MM.1S (cell line): Measurements from ENCODE around the gene AP2A2.

Experiments
- DNase-seq: peaks from one replicate; pipeline ENCODE4 v3.0.0-alpha.2; 2015
- H2AFZ ChIP-seq: fragments of 300-600 bp; sonication (generic); 2 replicates; pipeline ENCODE4 v1.6.0; 2016; ENCODE audit warnings: antibody characterized with exemption, low read length
- H3F3A ChIP-seq: fragments of 300-600 bp; sonication (generic); 2 replicates; pipeline ENCODE4 v1.6.1; 2016; ENCODE audit warnings: mild to moderate bottlenecking, antibody characterized with exemption, low read length, moderate library complexity, mixed read lengths; ENCODE audit not compliant: insufficient read depth
- H3K27ac ChIP-seq: fragments of 300-600 bp; sonication (generic); 2 replicates; pipeline ENCODE4 v1.5.1; 2016; ENCODE audit warnings: mild to moderate bottlenecking, low read length
- H3K27me3 ChIP-seq: fragments of 300-600 bp; sonication (generic); replicated peaks from 2 replicates; pipeline ENCODE4 v1.6.0; 2016; ENCODE audit warnings: low read length; ENCODE audit not compliant: insufficient read depth
- H3K36me3 ChIP-seq: fragments of 300-600 bp; sonication (generic); replicated peaks from 2 replicates; pipeline ENCODE4 v1.6.1; 2016; ENCODE audit warnings: mild to moderate bottlenecking, low read length, mixed read lengths; ENCODE audit not compliant: insufficient read depth
- H3K4me1 ChIP-seq: fragments of 300-600 bp; sonication (generic); 2 replicates; pipeline ENCODE4 v1.6.1; 2016; ENCODE audit warnings: low read length, mixed read lengths
- H3K4me2 ChIP-seq: fragments of 300-600 bp; sonication (generic); 2 replicates; pipeline ENCODE4 v1.6.0; 2016; ENCODE audit warnings: low read depth, low read length
- H3K4me3 ChIP-seq: fragments of 300-600 bp; sonication (generic); 2 replicates; pipeline ENCODE4 v1.5.1; 2016; ENCODE audit warnings: low read length, mixed read lengths
- H3K79me2 ChIP-seq: fragments of 300-600 bp; sonication (generic); 2 replicates; pipeline ENCODE4 v1.6.1; 2016; ENCODE audit warnings: mixed run types, low read length, mixed read lengths
- H3K9ac ChIP-seq: fragments of 300-600 bp; sonication (generic); 2 replicates; pipeline ENCODE4 v1.6.1; 2016; ENCODE audit warnings: low read length, mixed read lengths
- H3K9me2 ChIP-seq: fragments of 300-600 bp; sonication (generic); replicated peaks from 2 replicates; pipeline ENCODE4 v1.6.1; 2016; ENCODE audit warnings: mild to moderate bottlenecking, low read length, mixed read lengths; ENCODE audit not compliant: insufficient read depth
- H3K9me3 ChIP-seq: fragments of 300-600 bp; sonication (generic); replicated peaks from 2 replicates; pipeline ENCODE4 v1.6.1; 2016; ENCODE audit warnings: mild to moderate bottlenecking, low read length, mixed read lengths; ENCODE audit not compliant: insufficient read depth
- H4K20me1 ChIP-seq: fragments of 300-600 bp; sonication (generic); 2 replicates; pipeline ENCODE4 v1.6.1; 2016; ENCODE audit warnings: mild to moderate bottlenecking, low read length, moderate library complexity, mixed read lengths; ENCODE audit not compliant: insufficient read depth
- EZH2 ChIP-seq: fragments of 300-600 bp; sonication (generic); optimal IDR thresholded peaks from 2 replicates; pipeline ENCODE3; 2017; ENCODE audit warnings: low read depth, mild to moderate bottlenecking, antibody characterized with exemption, low read length, mixed read lengths
- EZH2phosphoT487 ChIP-seq: fragments of 300-600 bp; sonication (generic); IDR thresholded peaks from 2 replicates; pipeline ENCODE4 v1.6.1; 2018; ENCODE audit warnings: antibody characterized with exemption, low read length
- TF ChIP-seq, protein P1 (sequence below): fragments of 300-600 bp; sonication (generic); IDR thresholded peaks from 2 replicates; pipeline ENCODE4 v1.5.1; 2016; ENCODE audit warnings: antibody characterized with exemption, low read length, mixed read lengths

The AP2A2 gene

DNA sequence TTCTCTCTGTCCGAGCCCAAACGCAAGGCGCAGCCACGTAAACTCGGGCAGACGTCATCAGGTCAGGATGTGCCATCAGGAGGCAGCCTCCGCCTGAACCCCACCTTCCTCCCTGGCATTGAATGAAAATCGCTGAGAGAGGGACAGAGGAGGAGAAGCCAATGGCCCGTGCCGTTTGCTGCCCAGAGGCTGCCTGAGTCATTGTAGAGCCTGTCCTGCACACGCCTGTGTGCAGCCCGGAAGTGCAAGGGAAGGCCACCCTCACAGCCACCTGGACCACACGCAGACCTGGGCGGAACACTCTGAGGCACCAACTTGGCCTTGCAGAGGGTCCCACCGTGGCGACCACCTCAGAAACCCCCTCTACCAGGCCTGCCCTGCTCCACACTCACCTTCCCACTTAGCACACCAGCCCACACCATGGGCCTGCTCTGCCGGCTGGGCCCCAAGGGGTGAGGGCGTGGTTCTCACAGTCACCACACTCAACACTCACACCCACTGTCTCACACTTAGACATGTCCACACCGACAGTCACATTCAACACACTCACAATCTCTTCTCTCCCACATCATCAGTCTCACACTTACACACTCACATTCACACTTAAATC is 24.1 kb upstream of the AP2A2 start:
- TF ChIP-seq EZH2 (no peak), EZH2phosphoT487 (no peak)
- TF ChIP-seq, protein P1, sequence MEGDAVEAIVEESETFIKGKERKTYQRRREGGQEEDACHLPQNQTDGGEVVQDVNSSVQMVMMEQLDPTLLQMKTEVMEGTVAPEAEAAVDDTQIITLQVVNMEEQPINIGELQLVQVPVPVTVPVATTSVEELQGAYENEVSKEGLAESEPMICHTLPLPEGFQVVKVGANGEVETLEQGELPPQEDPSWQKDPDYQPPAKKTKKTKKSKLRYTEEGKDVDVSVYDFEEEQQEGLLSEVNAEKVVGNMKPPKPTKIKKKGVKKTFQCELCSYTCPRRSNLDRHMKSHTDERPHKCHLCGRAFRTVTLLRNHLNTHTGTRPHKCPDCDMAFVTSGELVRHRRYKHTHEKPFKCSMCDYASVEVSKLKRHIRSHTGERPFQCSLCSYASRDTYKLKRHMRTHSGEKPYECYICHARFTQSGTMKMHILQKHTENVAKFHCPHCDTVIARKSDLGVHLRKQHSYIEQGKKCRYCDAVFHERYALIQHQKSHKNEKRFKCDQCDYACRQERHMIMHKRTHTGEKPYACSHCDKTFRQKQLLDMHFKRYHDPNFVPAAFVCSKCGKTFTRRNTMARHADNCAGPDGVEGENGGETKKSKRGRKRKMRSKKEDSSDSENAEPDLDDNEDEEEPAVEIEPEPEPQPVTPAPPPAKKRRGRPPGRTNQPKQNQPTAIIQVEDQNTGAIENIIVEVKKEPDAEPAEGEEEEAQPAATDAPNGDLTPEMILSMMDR, result no peak
- H3K27me3 ChIP-seq, result no peaks in the 10 kb centered on the region
- H2AFZ ChIP-seq, result no peak overlapping the region
- H3K9ac ChIP-seq, result no peak overlapping the region
- no peaks in the 10 kb centered on the region for H3K9me2 ChIP-seq
- no peaks in the 10 kb centered on the region for H3K9me3 ChIP-seq
- H3F3A ChIP-seq, result no peaks in the 10 kb centered on the region
- no peak overlapping the region for H3K4me3 ChIP-seq
- no peak overlapping the region for H3K27ac ChIP-seq
- H4K20me1 ChIP-seq, result no peaks in the 10 kb centered on the region
- no peak overlapping the region for H3K4me2 ChIP-seq
- H3K4me1 ChIP-seq, result no peaks in the 10 kb centered on the region
- DNase-seq, result no peak
- peaks cover 3% of the 10 kb centered on the region; the same call in 1 of the 2 replicates for H3K79me2 ChIP-seq
- H3K36me3 ChIP-seq, result no peaks in the 10 kb centered on the region; the same call in 1 of the 2 replicates

- Histone ChIP-seq H3F3A (peaks cover 21% of the 10 kb centered on the region), H3K27me3 (no peaks in the 10 kb centered on the region), H3K36me3 (no peaks in the 10 kb centered on the region; the same call in 1 of the 2 replicates), H2AFZ (no peak overlapping the region), H3K4me2 (no peak overlapping the region), H3K27ac (no peak overlapping the region), H4K20me1 (no peaks in the 10 kb centered on the region), H3K9me2 (no peaks in the 10 kb centered on the region), H3K79me2 (peaks cover 17% of the 10 kb centered on the region), H3K9me3 (no peaks in the 10 kb centered on the region), H3K4me1 (peaks cover 24% of the 10 kb centered on the region), H3K9ac (no peak overlapping the region), H3K4me3 (no peak overlapping the region)
- no peak for DNase-seq
- TF ChIP-seq EZH2 (no peak), EZH2phosphoT487 (no peak)
- TF ChIP-seq, protein P1, result no peak
Observed at GRCh38 chr11:904380-904779, 21.3 kb upstream of the AP2A2 start.

- H3K4me2 ChIP-seq, result no peak overlapping the region
- no peak for DNase-seq
- H3K9me2 ChIP-seq, result no peaks in the 10 kb centered on the region
- H3K27ac ChIP-seq, result no peak overlapping the region
- no peaks in the 10 kb centered on the region for H4K20me1 ChIP-seq
- H3K27me3 ChIP-seq, result no peaks in the 10 kb centered on the region
- no peak overlapping the region for H2AFZ ChIP-seq
- no peak overlapping the region for H3K4me3 ChIP-seq
- TF ChIP-seq EZH2 (no peak), EZH2phosphoT487 (no peak)
- TF ChIP-seq, protein P1, result no peak
- H3K9ac ChIP-seq, result no peak overlapping the region
- peaks cover 27% of the 10 kb centered on the region for H3K4me1 ChIP-seq
- H3K79me2 ChIP-seq, result peaks cover 29% of the 10 kb centered on the region
- peaks cover 25% of the 10 kb centered on the region for H3F3A ChIP-seq
- H3K36me3 ChIP-seq, result no peaks in the 10 kb centered on the region; the same call in 1 of the 2 replicates
- H3K9me3 ChIP-seq, result no peaks in the 10 kb centered on the region
Observed at GRCh38 chr11:905952-906351, 19.7 kb upstream of the AP2A2 start.
